ENCODE data around the gene OR2A25. TPM values are rescaled to one million over a fixed set of nuclear protein-coding genes. Genes with fewer than 3 reads are reported as not detected.

OR2A25 gene
- total and polyA plus RNA-seq, 10 of the 15 experiments (the other 5 are each of a cell fraction or from before 2014, with no cell fraction given) = not detected

GRCh38 chr7:144090667-144091066, 21.1 kb downstream of the OR2A25 start:
- no peaks in the 10 kb centered on the region for H4K20me1 ChIP-seq (ENCODE audit: control insufficient read depth, insufficient read depth)
- no peak overlapping the region for H3K27ac ChIP-seq (ENCODE audit: control insufficient read depth, insufficient read depth)
- ChIA-PET RAD21 (ENCODE audit: unreplicated experiment) (no interaction called here), POLR2A (no interaction called here), CTCF (no interaction called here), SMC1A (ENCODE audit: uncharacterized antibody, unreplicated experiment) (interaction anchor here (0.6 kb wide), 1 partner anchor 23 kb away, joined by 3 read pairs; no protein-coding TSS in a partner anchor)
- in situ Hi-C loops (cut with MboI) (no loop called here), intact Hi-C loops (cut with micrococcal nuclease; ENCODE audit: unreplicated experiment) (no loop called here)
- no peak overlapping the region for H2AFZ ChIP-seq (ENCODE audit: control insufficient read depth, low read depth, low read length)
- no peak overlapping the region for H3K4me3 ChIP-seq
- BruUV-seq (replicated peaks) = no TSS peak
- H3K27me3 ChIP-seq (replicated peaks in 1 of 2; ENCODE audit: control insufficient read depth in 2 of 2, insufficient read depth in 2 of 2, low read length in 1 of 2) = no peaks in the 10 kb centered on the region
- no peaks in the 10 kb centered on the region for H3K9me3 ChIP-seq (replicated peaks; ENCODE audit: control insufficient read depth, insufficient read depth, low read length)
- DNase-seq (ENCODE audit: low read depth, low spot score) (no peak), ATAC-seq (no peak), FAIRE-seq (no peak)
- no peaks in the 10 kb centered on the region for H3K79me2 ChIP-seq (ENCODE audit: control insufficient read depth, insufficient read depth, low read length)
- WGBS (ENCODE audit: insufficient coverage, insufficient replicate concordance, low lambda C conversion rate, missing lambda C conversion rate) = 43% methylated on average over 3 of the region's 3 CpGs
- TF ChIP-seq TCF7 (IDR thresholded peaks at IDR 0.05; ENCODE audit: borderline replicate concordance) (no peak), FOS (IDR thresholded peaks at IDR 0.05; ENCODE audit: borderline replicate concordance, extremely low read depth, insufficient read length) (no peak), MEF2A (IDR thresholded peaks at IDR 0.05; ENCODE audit: insufficient read depth, low read depth, low read length) (no peak), PBX3 (IDR thresholded peaks at IDR 0.05; ENCODE audit: insufficient replicate concordance, low read depth, low read length) (no peak), TAF1 (IDR thresholded peaks at IDR 0.05; ENCODE audit: borderline replicate concordance, low read depth, low read length) (no peak), PRDM15 (CRISPR knock-in tag; IDR thresholded peaks at IDR 0.05) (no peak), FOXK2 (IDR thresholded peaks at IDR 0.05) (no peak), SPI1 (IDR thresholded peaks at IDR 0.05; ENCODE audit: borderline replicate concordance, insufficient read depth, low read depth, low read length) (no peak), KAT2A (conservative IDR thresholded peaks at IDR 0.05; ENCODE audit: control insufficient read depth, low read depth, low read length) (no peak), POLR2A (IDR thresholded peaks at IDR 0.05; ENCODE audit: low read depth, low read length) (no peak), RBBP5 (conservative IDR thresholded peaks at IDR 0.05) (no peak)
- no peaks in the 10 kb centered on the region for H3K36me3 ChIP-seq (ENCODE audit: control insufficient read depth in 2 of 2, insufficient read depth in 2 of 2, low read length in 1 of 2)
- no peak overlapping the region for H3K9ac ChIP-seq (ENCODE audit: control insufficient read depth, insufficient read depth, low read length)
- no peaks in the 10 kb centered on the region for H3K4me1 ChIP-seq (ENCODE audit: control insufficient read depth, insufficient read depth, low read length)
- H3K4me2 ChIP-seq (ENCODE audit: control insufficient read depth, insufficient read depth) = no peak overlapping the region

All from GM12878 (cell line).